Measurements from ENCODE around the gene MACROH2A1. TPM values are rescaled to one million over a fixed set of nuclear protein-coding genes. Genes with fewer than 3 reads are reported as not detected.

Gene MACROH2A1
- total RNA-seq, 4 donors from 2014 or later, result 196 to 234 (median 208) TPM

DNA sequence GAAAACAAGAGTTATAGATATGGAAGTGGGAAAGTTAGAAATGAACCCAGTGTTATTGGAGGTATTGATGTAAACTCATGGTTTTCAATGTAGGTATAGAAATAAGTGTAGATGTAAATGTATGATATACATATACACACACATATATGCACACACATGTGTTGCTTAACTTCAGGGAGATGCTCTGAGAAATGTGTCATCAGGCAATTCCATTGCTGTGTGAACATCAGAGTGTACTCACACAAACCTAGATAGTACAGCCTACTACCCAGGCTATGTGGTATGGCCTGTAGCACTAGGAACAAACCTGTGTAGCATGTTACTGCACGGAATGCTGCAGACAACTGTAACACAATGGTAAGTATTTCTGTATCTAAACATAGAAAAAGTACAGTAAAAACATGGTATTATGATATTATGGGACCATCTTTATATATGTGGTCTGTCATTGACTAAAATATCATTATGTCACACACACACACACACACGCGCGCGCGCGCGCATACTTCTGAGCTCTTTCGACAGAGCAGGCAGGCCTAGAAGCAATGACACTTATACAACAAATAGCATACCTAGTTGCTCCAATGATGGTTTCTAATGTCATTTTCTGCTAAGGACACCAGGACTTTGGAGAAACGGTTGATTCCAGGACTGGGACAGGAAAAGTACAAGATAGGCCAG is 86.6 kb downstream of the MACROH2A1 start:
- WGBS, 2 donors, result 97 to 98% methylated on average over 10 of the region's 10 CpGs
- no peak overlapping the region for H3K4me3 ChIP-seq (ENCODE audit: low read depth, poor library complexity, severe bottlenecking)
- TF ChIP-seq, protein P1, sequence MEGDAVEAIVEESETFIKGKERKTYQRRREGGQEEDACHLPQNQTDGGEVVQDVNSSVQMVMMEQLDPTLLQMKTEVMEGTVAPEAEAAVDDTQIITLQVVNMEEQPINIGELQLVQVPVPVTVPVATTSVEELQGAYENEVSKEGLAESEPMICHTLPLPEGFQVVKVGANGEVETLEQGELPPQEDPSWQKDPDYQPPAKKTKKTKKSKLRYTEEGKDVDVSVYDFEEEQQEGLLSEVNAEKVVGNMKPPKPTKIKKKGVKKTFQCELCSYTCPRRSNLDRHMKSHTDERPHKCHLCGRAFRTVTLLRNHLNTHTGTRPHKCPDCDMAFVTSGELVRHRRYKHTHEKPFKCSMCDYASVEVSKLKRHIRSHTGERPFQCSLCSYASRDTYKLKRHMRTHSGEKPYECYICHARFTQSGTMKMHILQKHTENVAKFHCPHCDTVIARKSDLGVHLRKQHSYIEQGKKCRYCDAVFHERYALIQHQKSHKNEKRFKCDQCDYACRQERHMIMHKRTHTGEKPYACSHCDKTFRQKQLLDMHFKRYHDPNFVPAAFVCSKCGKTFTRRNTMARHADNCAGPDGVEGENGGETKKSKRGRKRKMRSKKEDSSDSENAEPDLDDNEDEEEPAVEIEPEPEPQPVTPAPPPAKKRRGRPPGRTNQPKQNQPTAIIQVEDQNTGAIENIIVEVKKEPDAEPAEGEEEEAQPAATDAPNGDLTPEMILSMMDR (IDR thresholded peaks at IDR 0.05), result no peak
- no peak for TF ChIP-seq POLR2A (IDR thresholded peaks at IDR 0.05)
- intact Hi-C loops (cut with DNase I; ENCODE audit: low total_unique reads), result no loop called here
- DNase-seq (ENCODE audit: low spot score in 2 of 2), result no peak

DNA sequence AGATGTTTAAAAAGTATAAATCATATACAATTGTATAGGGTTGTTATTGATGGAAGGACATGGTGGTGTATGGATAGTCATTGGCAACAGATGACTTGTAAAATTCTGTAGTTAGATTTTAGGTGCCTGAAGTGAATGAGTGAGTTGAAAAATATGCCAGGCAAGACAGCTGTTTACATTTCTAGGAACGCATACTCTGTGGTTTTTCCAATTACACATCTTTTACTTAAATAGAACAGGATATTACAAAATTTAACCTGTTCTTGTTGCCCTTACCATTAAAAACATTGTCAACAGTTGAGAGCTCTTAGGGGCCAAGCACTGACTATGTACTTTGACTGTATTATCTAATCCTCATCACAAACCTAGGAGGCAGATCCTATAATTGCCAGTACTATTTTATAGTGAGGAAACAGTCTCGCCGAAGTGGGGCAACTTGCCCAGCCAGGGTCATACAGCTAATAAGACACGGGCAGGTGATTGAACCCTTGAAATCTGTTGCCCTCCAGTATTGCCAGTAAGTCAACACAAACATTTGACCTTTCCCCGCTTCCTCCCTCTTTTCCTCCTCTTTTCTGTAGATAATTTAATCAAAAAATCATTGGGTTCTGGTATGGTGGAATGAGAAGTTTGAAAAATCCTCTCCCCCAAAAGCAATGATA is 88.6 kb downstream of the MACROH2A1 start:
- intact Hi-C loops (cut with DNase I; ENCODE audit: low total_unique reads), result no loop called here
- WGBS, 2 donors, result 68 to 79% methylated on average over 5 of the region's 5 CpGs
- no peak for DNase-seq (ENCODE audit: low spot score in 2 of 2)
- TF ChIP-seq, protein P1 (IDR thresholded peaks at IDR 0.05), result no peak
- no peak for TF ChIP-seq POLR2A (IDR thresholded peaks at IDR 0.05)
- no peak overlapping the region for H3K4me3 ChIP-seq (ENCODE audit: low read depth, poor library complexity, severe bottlenecking)

DNA sequence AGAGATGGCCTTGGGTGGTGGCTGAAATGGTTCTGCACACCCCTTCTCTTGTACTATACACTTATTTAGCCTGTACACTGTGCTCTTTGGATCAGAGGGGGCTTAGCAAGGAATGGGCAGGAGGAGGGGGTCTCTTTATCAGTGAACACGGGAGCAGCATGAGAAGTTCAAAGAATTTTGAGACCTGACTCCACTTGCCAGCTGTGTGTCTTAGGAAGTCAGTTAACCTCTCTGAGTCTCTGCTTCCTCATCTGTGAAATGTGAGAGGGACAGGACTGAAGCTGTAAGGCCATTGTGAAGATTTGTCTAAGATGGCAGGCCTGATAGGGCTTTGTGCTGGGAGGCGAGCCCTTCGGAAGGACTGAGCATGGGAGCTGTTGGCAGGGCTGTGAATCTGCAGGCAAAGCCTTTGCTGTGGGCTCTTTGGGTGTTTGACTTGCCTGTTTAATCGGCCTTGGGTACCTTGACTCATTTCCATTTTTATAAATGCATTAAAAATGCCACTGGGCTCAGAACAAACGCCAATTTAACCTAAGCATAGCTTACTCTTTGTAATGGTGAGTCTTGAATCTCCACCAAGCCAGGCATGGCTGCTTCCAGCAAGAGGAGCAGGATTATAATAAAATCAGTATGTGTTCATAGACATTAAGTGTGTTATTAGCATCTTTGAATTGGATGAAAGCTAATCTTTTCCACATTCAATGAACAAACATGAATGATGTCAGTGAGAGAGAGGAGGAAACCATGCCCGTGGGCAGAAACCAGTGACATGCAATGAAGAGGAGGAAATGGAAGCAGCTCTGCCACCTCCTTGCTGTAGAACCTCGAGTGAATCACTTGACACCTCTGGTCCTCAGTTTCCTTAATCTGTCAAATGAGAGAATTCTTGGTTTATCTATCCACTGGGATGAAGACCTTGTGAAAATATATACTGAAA is 89.4 kb downstream of the MACROH2A1 start:
- no peak for TF ChIP-seq POLR2A (IDR thresholded peaks at IDR 0.05)
- TF ChIP-seq, protein P1 (IDR thresholded peaks at IDR 0.05), result no peak
- intact Hi-C loops (cut with DNase I; ENCODE audit: low total_unique reads), result no loop called here
- H3K4me3 ChIP-seq (ENCODE audit: low read depth, poor library complexity, severe bottlenecking), result no peak overlapping the region
- DNase-seq (ENCODE audit: low spot score in 2 of 2), result no peak
- WGBS, 2 donors, result 74 to 77% methylated on average over 7 of the region's 7 CpGs

DNA sequence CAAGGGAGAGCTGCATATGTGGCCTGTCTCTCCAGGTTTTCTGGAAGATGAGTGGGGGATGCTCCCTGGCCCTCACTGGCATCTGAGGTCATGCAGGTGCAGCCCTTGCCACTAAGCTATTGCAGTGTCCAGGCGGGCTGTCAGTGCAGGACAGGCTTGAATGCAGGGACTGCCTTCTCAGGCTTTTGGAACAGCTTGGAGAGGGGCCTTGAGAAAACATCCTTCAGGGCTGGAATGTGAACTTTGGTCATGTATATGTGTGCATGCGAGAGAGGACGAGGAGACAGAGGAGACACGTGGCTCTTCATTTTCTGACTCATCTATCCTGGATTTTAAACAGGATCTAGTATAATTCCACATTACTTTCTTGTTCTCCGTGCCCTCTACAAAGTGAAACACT is 90.3 kb downstream of the MACROH2A1 start:
- no peak overlapping the region for H3K4me3 ChIP-seq (ENCODE audit: low read depth, poor library complexity, severe bottlenecking)
- intact Hi-C loops (cut with DNase I; ENCODE audit: low total_unique reads), result no loop called here
- TF ChIP-seq, protein P1 (IDR thresholded peaks at IDR 0.05), result no peak
- TF ChIP-seq POLR2A (IDR thresholded peaks at IDR 0.05), result no peak
- whole genome bisulfite sequencing, 2 donors, result 77 to 89% methylated on average over 5 of the region's 5 CpGs
- no peak for DNase-seq (ENCODE audit: low spot score in 2 of 2)

DNA sequence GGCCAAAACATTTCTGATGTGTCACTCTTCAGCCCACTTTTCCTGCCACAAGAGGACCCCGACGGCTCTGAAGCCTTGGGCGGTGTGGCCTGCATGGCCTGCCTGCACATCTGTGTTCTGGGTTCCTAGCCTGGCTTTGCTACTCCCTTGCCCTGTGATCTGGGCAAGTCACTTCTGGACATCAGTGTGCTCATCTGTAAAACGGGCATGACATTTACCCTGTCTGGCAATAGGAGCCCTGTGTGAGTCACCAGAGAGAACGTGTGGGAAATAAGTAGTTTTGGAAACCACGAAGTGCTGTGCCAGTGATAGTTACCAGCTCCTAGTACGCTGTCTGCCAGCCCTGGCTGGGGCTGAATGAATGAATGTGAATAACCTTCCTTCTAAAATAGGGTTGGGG is 90.8 kb downstream of the MACROH2A1 start:
- 77% methylated on average over 7 of the region's 7 CpGs for WGBS, 2 donors
- intact Hi-C loops (cut with DNase I; ENCODE audit: low total_unique reads), result no loop called here
- DNase-seq (ENCODE audit: low spot score in 2 of 2), result peak in 1 of 2 donors; percentile 53
- TF ChIP-seq, protein P1 (IDR thresholded peaks at IDR 0.05), result no peak
- no peak for TF ChIP-seq POLR2A (IDR thresholded peaks at IDR 0.05)
- H3K4me3 ChIP-seq (ENCODE audit: low read depth, poor library complexity, severe bottlenecking), result no peak overlapping the region
